NCI-H2171 treated with DMSO at 0.1 percent for 48 hours (cell line): Measurements from ENCODE around the gene TULP1.

Source experiments
- DNase-seq: peaks from one replicate; lab custom pipeline; 2025; lab: John Stamatoyannopoulos, UW

The TULP1 gene

DNA sequence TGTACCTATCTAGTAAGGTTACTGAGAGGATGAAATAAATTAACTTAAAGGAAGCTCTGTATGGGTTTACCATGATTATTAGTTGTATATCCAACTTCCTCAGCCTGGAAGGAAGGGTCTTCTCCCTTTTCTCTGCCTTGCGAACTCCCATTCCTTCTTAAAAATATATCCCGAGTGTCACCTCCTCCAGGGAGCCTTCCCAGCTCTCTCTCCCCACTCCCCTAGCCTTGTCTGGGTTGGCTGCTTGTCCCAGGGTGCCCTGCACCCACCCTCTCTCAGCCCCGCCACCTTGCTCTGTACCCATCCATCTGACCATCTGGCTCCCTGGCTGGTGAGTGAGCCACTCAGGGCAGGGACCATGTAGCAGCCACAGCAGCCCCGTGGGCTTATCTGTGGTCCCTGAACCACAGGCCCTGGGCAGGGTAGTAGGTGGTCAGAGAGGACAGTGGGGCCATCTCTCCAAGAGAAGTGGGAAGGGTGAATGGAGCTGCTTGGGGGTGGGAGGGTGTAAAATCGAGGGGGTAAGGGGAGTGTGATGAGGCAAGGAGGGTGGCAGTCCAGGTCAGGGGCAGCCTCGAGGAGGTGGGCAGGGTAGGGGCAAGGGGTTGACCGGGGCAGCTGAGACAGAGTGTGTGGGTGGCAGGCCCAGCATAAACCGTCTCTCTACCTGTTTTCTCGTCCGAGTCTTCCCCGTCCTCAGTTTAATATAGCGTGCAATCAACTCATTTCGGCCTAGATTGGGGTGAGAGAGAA, 28.6 kb downstream of the TULP1 start:
- DNase-seq, result no peak

DNA sequence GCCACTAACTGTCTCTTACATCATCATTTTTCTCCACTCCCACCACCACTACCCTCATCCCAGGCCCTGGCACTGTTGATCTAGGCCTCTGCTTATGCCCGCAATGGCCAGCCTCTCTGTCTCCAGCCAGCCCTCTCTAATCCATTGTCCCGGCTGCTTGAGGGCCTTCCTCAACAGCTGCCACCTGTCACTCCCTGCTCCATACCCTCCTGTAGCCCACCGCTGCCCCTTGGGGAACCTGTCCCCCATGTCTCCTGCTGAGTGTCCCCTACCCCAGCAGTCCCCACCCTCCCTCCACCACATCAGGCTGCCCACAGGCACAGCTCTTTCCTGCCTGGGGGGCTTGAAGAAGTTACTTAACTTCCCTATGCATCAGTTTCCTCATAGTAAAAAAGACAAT, 29.2 kb downstream of the TULP1 start:
- DNase-seq, result no peak

GRCh38 chr6:35483062-35483461, 29.6 kb downstream of the TULP1 start:
- no peak for DNase-seq

- DNase-seq, result no peak
These were observed 31.5 kb downstream of the TULP1 start for GRCh38 chr6:35481226-35481625.

DNA sequence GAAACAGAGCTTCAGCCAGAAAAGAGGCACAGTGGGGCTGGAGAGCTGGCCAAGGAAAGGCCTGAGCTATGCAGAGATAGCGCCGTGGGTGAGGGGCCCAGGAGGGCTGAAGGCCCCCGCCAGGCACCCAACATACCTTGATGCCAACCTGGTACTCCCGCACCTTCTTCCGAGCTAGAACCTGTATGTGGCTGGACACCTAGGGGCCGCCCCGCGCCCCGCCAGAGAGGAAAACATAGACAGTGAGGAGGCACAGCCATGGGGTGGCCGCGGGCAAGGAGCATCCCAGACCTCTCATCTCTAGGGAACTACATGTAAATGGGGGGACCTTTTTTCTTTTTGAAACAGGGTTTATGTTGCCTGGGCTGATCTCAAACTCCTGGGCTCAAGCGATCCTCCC, 32.5 kb downstream of the TULP1 start:
- DNase-seq, result no peak

DNA sequence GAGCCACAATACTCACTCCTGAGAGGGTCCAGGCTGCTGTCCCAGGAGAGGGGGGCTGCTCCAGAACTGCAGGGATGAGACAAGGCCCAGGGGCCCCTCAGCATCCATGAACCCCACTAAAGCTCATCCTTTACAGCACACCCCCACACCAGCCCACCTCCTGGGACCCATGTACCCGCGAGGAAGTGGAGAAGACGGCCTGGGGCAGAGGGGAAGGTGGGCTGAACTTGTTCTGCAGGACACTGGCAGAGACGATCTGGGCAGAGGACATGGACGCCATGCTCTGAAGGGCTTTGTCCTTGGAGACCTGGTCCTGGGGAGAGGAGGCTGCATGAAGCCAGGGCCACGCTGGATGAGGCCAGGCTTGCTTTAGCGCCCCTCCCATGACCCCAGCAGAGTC, 34.4 kb downstream of the TULP1 start:
- DNase-seq, result no peak

DNA sequence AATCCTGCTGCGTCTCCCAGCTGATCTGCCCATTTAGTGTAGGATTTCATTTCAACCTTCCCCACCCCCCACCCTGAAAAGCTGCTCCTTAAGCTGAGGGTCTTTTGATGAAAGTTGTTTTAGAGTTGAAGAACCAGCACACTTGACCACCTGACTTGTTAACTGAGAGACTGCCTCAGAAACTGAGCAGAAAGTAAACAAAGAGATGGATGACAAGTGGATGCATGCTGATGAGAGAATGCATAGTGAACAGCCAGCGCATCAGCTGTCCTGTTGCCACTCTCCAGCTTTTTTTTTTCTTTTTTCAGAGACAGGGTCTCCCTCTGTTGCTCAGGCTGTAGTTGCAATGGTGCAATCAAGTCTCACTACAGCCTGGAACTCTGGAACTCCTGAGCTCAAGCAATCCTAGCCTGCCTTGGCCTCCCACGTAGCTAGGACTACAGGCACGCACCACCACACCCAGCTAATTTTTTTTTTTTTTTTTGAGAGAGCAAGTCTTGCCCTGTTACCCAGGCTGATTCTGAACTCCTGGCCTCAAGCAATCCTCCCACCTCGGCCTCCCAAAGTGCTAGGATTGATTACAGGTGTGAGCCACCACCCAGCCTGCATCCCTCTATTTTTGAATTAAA, 35.0 kb downstream of the TULP1 start:
- peak; percentile 63 for DNase-seq

- no peak for DNase-seq
These were observed 35.7 kb downstream of the TULP1 start for GRCh38 chr6:35477028-35477427.

- no peak for DNase-seq
These were observed 36.7 kb downstream of the TULP1 start for GRCh38 chr6:35476004-35476403.

- DNase-seq, result no peak
These were observed 37.1 kb downstream of the TULP1 start for GRCh38 chr6:35475573-35475972.

GRCh38 chr6:35474942-35475570, 37.6 kb downstream of the TULP1 start:
- no peak for DNase-seq

DNA sequence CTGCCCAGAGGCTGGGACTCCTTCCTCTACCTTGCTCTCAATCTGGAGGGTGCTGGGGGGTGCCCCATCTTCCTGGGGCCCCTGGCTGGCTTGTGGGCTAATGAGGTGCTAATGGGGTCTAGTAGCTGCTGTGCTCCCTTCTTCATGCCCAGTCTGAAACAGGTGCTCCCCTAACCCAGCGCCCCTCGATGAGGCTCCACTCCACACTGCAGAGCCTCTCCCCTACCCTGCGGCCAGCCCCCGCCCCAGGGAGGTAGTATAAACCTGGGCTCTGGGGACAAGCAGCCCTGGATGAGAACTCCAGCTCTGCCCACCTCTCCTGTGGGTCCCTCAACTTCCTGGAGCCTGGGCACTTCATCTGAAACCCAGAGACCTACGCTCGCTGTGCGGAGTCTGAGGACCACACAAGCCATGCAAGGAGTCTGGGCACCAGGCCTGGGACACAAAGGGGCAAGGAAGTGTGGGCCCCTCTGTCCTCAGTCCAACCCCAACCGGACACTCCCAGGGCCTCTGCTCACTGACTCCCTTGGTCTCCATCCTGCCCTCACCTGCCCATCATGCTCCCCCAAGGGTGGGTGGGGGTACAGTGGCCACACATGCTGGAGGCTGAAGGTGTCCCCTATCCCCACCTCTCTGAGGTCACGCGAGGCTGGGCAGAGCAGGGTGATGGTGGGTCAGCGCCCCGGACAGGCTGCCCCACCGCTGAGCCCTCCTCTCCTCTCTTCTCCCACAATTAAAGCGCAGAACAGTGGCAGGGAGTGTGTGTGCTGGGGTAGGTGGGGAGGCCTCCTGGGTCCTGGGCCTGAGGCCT, 38.4 kb downstream of the TULP1 start:
- no peak for DNase-seq

- DNase-seq, result no peak
These were observed 38.9 kb downstream of the TULP1 start for GRCh38 chr6:35473850-35474130.

GRCh38 chr6:35473075-35473849, 39.4 kb downstream of the TULP1 start:
- no peak for DNase-seq

- DNase-seq, result no peak
These were observed 40.8 kb downstream of the TULP1 start for GRCh38 chr6:35471836-35472345.

DNA sequence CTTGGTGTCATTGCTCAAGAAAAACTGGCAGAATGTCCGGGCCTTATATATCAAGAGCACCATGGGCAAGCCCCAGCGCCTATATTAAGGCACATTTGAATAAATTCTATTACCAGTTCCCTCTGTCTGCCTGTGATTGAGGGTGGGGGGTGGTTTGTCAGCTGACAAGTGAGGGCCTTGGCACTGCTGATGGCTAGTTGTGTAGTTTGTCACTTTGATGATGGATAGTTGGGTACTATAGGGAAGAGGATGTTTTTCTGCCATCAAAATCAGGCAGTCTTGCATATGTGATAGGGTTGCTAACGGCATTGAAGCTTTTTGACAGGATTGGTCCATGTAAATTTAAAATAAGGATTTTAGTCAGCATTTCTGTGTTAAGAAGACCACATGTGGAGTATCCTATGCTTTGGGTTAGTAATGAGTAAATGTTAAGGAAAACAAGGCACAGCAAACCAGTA, 42.0 kb downstream of the TULP1 start:
- DNase-seq, result no peak

- DNase-seq, result no peak
These were observed 42.7 kb downstream of the TULP1 start for GRCh38 chr6:35469751-35470662.

GRCh38 chr6:35468980-35469750, 43.5 kb downstream of the TULP1 start:
- no peak for DNase-seq

GRCh38 chr6:35468181-35468979, 44.3 kb downstream of the TULP1 start, which contains the start of gene RPL10A:
Gene RPL10A (plus strand): TSS chr6:35468401. CDS start chr6:35468435, 34 bp downstream.
- peak; percentile 95 for DNase-seq
